ENCODE results near the gene ADAM12. TPM values are rescaled to one million over a fixed set of nuclear protein-coding genes. Genes with fewer than 3 reads are reported as not detected.

ADAM12 gene
- total RNA-seq, 2 experiments from 2014 or later: 1.2 to 1.5 TPM

DNA sequence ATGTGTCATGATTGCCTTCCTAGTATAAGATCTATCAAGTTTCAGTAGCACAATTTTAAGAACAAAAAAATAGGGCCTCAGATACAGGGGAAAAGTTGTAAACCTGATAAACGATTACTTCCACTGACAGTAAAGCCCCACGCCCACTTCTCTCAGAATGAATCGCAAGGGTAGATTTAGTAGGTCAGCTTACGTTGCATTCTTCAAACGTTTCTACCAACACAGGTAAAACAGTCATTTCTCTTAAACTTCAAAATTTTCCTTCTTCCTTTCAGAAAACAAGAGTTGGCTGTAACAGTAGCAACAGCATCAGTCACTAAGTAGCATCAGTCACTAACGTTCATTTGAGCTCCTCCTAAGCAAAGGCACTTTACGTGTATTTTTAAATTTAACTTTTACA, 221.5 kb downstream of the ADAM12 start:
- ChIA-PET POLR2A (no interaction called here), CTCF (no interaction called here)
- TF ChIP-seq, protein P1, sequence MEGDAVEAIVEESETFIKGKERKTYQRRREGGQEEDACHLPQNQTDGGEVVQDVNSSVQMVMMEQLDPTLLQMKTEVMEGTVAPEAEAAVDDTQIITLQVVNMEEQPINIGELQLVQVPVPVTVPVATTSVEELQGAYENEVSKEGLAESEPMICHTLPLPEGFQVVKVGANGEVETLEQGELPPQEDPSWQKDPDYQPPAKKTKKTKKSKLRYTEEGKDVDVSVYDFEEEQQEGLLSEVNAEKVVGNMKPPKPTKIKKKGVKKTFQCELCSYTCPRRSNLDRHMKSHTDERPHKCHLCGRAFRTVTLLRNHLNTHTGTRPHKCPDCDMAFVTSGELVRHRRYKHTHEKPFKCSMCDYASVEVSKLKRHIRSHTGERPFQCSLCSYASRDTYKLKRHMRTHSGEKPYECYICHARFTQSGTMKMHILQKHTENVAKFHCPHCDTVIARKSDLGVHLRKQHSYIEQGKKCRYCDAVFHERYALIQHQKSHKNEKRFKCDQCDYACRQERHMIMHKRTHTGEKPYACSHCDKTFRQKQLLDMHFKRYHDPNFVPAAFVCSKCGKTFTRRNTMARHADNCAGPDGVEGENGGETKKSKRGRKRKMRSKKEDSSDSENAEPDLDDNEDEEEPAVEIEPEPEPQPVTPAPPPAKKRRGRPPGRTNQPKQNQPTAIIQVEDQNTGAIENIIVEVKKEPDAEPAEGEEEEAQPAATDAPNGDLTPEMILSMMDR (IDR thresholded peaks at IDR 0.05): no peak
- Histone ChIP-seq H3K4me3 (ENCODE audit: low read length) (no peak overlapping the region), H3K27ac (ENCODE audit: low read depth in 1 of 2, low read length in 2 of 2) (no peak overlapping the region), H3K9me3 (ENCODE audit: control insufficient read depth in 1 of 2, insufficient read depth in 1 of 2, low read length in 2 of 2) (peaks cover 0 to 10% of the 10 kb centered on the region in 2 experiments), H3K4me1 (ENCODE audit: insufficient read depth, low read length) (no peaks in the 10 kb centered on the region), H3K27me3 (ENCODE audit: control insufficient read depth in 1 of 2, insufficient read depth in 2 of 2, low read length in 2 of 2) (no peaks in the 10 kb centered on the region), H3K36me3 (ENCODE audit: insufficient read depth, low read length) (no peaks in the 10 kb centered on the region)
- H3K4me3 Mint-ChIP-seq: no peak overlapping the region
- no peaks in the 10 kb centered on the region for H3K9me3 Mint-ChIP-seq
- no peak overlapping the region for H3K27ac Mint-ChIP-seq
- no peak for ATAC-seq (ENCODE audit: poor library complexity)
- intact Hi-C loops (cut with DNase I, micrococcal nuclease): no loop called here
- no peak for DNase-seq
- H3K4me1 Mint-ChIP-seq (ENCODE audit: low read depth): no peaks in the 10 kb centered on the region
- no peaks in the 10 kb centered on the region for H3K36me3 Mint-ChIP-seq (ENCODE audit: low read depth)
- no peaks in the 10 kb centered on the region for H3K27me3 Mint-ChIP-seq

DNA sequence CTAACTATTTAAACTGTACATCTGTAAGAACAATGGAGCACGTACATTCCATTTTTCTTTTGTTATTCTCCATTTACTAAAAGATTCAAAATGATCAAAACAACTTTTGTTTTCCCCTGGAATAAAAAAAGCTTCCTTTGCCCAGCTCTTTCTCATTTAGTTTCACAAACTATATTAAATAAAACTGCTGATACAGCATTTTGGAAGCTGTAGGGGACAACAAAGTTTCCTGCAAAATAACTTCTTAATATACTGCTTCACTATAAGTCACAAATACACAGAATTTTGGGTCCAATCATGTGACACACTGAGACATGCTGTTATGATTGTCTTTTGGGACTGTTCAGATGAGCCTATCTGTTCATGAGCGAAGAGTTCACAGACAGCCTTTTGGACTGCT, 222.4 kb downstream of the ADAM12 start:
- DNase-seq: no peak
- H3K4me3 Mint-ChIP-seq: no peak overlapping the region
- H3K9me3 Mint-ChIP-seq: no peaks in the 10 kb centered on the region
- H3K9me3 ChIP-seq (ENCODE audit: control insufficient read depth in 1 of 2, insufficient read depth in 1 of 2, low read length in 2 of 2): peaks cover 0 to 10% of the 10 kb centered on the region in 2 experiments
- H3K4me1 ChIP-seq (ENCODE audit: insufficient read depth, low read length): no peaks in the 10 kb centered on the region
- H3K4me3 ChIP-seq (ENCODE audit: low read length): no peak overlapping the region
- no peak overlapping the region for H3K27ac ChIP-seq (ENCODE audit: low read depth in 1 of 2, low read length in 2 of 2)
- H3K4me1 Mint-ChIP-seq (ENCODE audit: low read depth): no peaks in the 10 kb centered on the region
- ChIA-PET CTCF (no interaction called here), POLR2A (no interaction called here)
- no peaks in the 10 kb centered on the region for H3K36me3 ChIP-seq (ENCODE audit: insufficient read depth, low read length)
- no peaks in the 10 kb centered on the region for H3K36me3 Mint-ChIP-seq (ENCODE audit: low read depth)
- intact Hi-C loops (cut with DNase I, micrococcal nuclease): no loop called here
- ATAC-seq (ENCODE audit: poor library complexity): no peak
- no peaks in the 10 kb centered on the region for H3K27me3 ChIP-seq (ENCODE audit: control insufficient read depth in 1 of 2, insufficient read depth in 2 of 2, low read length in 2 of 2)
- TF ChIP-seq, protein P1 (IDR thresholded peaks at IDR 0.05): no peak
- no peaks in the 10 kb centered on the region for H3K27me3 Mint-ChIP-seq
- no peak overlapping the region for H3K27ac Mint-ChIP-seq

DNA sequence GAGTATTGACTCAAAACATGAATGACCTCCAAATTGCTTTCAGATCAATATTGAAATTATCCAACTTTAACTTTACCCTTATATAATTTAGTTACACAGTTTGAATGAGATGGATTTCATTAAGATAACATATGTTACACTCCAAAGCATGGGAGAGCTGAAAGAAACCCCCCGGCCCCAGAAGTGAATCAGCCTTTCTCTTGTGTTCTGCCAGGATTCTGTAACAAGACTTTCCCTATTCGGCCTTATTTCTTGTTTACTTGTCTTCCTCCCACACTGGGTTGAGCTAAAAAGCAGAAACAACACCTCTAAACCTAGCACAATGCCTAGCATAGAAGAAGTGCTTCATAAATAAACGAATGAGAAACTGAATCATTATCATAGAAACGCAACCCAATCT, 224.8 kb downstream of the ADAM12 start:
- peaks cover 0 to 10% of the 10 kb centered on the region in 2 experiments for H3K9me3 ChIP-seq (ENCODE audit: control insufficient read depth in 1 of 2, insufficient read depth in 1 of 2, low read length in 2 of 2)
- H3K36me3 ChIP-seq (ENCODE audit: insufficient read depth, low read length): no peaks in the 10 kb centered on the region
- POLR2A ChIA-PET: no interaction called here
- no peak for ATAC-seq (ENCODE audit: poor library complexity)
- H3K27me3 Mint-ChIP-seq: no peaks in the 10 kb centered on the region
- no peak overlapping the region for H3K4me3 ChIP-seq (ENCODE audit: low read length)
- no peaks in the 10 kb centered on the region for H3K36me3 Mint-ChIP-seq (ENCODE audit: low read depth)
- H3K4me1 ChIP-seq (ENCODE audit: insufficient read depth, low read length): no peaks in the 10 kb centered on the region
- no peaks in the 10 kb centered on the region for H3K4me1 Mint-ChIP-seq (ENCODE audit: low read depth)
- CTCF ChIA-PET: no interaction called here
- H3K9me3 Mint-ChIP-seq: no peaks in the 10 kb centered on the region
- H3K27ac Mint-ChIP-seq: no peak overlapping the region
- H3K27ac ChIP-seq (ENCODE audit: low read depth in 1 of 2, low read length in 2 of 2): no peak overlapping the region
- DNase-seq: no peak
- H3K4me3 Mint-ChIP-seq: no peak overlapping the region
- no peaks in the 10 kb centered on the region for H3K27me3 ChIP-seq (ENCODE audit: control insufficient read depth in 1 of 2, insufficient read depth in 2 of 2, low read length in 2 of 2)
- intact Hi-C loops (cut with DNase I, micrococcal nuclease): no loop called here
- TF ChIP-seq, protein P1 (IDR thresholded peaks at IDR 0.05): no peak

All from CD4-positive, alpha-beta T cell (primary cell).